Activated CD4-positive, CD25-positive, alpha-beta regulatory T cell (primary cell): ENCODE data around the gene AGPAT4.

Source experiments
- DNase-seq, 4 experiments: peaks; one replicate each; lab custom pipeline; 2025; lab: John Stamatoyannopoulos, UW

The AGPAT4 gene

DNA sequence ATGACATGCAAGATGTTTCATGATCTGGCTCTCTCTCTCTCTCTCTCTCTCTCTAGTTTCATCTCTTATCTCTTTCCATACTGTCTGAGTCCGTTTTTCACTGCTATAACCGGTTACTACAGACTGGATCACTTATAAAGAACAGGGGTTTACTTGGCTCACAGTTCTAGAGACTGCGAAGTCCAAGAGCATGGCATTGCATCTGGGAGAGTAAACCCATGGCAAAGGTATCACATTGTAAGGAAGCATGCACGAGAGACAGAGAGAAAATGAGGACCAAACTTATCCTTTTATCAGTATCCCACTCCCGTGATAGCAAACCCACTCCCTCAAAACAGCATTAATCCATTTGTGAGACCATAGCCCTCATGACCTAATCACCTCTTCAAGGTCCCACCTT is 7.2 kb upstream of the AGPAT4 start:
- DNase-seq = no peak

DNA sequence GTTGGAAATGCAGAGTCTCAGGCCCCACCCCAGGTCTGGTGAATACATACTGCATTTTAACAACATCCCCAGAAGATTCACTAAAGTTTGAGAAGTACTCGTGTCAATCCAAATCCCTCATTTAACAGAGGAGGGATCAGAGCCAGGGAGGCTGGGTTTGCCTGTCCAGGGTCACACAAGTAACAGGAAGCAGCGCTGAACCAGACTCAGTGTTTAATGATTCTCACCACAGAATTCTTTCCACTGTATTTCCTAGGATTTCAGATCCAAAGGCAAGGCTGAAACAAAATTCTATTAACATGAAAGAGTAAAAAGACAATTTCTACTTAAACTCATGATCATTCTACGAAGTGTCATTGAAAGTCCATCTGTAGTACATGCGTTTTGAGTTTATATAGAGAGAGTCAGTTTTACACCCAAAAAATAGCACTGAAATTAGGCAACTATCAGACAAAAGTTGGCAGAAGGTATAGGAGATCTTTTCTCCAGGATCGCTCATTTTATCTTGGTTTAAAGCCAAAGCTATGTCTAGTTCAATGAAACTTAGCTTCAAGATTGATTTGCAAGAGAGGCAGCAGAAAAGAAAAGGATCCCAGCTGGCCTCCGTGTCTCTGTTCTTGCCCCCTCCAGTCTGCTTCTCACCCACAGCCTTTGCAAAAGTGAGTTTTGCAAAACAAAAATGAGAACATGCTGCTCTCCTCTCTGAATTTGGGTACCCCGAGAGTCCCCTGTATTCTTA is 6.0 kb upstream of the AGPAT4 start:
- DNase-seq = no peak

DNA sequence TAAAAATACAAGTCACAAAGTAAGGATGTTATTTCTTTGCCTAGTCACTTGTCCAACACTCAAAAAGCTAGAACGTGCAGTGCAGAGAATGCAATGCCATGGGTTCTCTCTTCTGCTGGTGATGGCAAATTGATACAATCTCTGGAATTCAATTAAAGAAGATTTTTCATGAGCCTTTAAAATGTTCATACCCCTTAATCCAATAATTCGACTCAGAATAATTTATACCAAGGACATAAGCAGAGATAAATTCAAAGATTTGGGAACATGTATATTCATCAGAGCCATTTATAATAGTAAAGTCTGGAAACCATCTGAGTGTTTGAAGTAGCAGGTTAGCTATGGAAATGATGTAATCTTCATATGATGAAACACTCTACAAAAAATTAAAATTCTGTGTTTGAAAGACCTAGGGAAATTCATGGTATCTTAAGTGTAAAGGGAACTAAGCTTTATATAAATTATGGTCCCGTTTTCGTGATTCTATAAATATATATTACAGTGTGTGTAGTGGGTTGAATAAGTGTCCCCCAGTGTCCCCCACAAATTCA is 2.8 kb upstream of the AGPAT4 start:
- DNase-seq = no peak

DNA sequence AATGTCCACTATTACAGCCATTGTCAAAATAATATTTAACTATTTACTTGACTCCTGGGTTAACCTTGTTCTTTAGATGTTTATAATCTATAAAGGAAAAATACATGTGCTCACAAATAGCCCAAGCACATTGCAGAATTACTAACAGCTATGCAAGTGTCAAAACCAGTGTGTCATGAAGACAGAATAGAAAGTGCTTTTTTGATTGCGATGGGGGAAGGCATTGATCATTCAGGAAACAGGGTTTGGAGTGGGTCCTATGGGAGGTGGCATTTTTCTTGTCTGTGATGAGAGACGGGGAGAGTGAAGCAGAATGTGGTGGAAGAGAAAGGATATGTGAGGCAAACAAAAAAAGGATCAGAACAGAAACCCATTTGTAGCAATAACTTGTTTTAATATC is 1.0 kb upstream of the AGPAT4 start:
- DNase-seq = no peak

DNA sequence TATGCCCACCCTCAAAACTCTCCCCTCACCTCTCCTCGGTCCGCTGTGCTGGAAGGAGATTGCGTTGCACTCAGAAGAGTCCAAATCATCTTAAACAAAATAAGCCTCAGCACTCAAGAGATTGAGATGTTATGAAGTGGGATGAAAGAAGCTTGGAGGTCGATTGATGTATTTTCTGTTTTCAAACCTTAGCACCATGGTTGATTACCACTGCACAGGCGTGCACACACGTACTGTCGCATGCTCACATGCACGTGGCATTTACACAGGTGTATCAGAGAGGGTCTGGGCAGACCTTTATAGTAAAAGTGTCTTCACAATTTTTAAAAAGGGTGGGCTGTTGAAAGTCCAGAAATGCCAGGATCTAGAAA is 612 bp upstream of the AGPAT4 start:
- DNase-seq = no peak

DNA sequence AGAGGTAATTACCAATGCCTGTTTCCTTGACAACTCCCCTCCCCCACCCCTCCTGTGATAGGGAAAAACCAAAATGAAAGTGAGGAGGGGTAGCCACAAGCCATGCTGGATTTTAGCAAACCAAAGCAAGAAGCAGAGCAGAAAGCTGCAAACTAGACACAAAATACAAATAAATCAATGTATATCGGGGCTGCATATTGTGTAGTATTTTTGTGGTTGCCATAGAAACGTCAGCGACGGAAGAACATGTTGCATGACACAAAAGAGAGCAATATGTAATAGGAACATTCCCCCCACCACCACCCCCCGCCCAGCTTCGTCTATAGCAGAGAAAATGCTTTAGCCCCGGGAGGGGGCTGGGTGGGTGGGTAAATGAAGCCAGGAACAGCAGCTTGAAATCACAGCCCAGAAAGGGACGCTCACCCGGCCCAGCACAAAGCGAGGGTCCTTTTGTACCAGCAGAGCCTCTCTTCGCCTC is 548 bp downstream of the AGPAT4 start:
- DNase-seq = peak in 2 of 4 experiments; percentile 7 to 31

DNA sequence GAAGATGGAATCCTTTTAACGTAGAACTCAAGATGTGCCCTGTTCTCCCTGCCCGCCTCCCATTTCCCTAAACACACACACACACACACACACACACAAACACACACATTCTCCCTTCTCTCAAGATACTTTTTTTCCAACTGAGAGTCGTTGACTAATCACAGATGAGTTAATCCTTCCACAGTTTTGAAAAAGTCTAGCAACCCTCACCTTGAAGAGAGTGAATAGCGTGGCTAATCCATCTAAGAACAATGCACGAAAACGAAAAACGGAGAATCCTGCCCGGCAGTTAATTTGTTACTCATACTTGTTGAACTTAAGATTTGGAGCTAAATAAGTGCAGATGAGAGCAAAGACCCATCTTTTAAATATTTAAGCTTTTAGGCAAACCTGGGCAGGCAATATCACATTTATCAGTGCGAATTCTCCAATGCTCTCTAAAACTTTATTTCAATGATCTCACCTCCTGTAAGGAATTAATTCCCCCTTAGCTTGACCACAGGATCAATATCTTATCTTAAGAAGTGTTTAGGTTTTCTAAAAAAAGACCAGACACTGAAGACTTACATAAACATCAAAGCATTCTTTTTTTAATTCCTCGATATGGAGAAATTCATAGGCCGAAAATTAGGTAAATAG is 1.1 kb downstream of the AGPAT4 start:
- DNase-seq = no peak

DNA sequence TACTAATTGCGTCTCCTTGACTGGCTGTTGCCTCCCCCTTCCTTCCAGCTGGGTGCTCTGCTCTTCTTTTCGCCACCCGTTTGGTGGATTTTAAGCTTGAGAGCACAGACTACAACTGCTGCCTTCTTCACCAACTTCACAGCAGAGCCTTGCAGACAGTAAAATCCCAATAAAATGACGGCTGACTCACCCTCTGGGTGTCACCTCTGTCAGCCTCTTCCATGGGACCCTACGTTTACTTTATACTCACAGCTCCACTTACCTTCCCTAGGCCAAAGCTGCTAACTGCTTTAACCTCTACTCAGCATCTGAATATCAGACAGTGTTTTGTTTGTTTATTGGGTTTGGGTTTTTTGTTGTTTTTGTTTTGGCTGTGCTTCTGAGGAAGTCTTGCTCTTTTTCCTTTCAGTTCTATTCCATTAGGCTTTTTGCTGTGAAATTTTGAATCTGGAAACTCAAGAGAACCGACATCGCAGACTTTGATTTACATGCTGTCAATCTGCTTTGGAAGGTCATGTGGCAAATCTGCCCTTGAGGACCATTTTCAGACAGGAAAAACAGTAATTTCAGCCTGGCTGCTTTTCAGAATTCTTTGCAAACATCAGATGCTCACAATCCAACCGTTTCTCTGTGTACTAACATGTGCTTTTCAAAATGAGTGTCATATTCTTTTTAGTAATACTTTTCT is 2.4 kb downstream of the AGPAT4 start:
- DNase-seq = no peak

DNA sequence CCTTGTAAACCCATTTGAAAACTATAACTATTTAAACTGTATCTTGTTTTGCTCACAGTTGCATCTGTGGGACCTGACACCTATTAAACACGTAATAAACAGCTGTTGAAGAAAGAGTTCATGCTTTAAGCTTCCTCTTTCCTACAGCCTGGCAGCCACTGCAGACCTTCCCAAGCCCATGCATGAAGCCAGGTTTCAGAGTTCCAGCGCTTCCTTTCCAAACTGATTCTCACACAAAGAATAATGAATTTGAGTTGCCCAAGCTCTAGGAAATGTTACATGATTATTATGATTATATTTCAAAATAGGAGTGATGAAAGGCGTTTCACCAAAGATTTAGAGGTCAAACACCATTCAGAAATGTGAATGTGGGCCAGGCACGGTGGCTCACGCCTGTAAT is 3.7 kb downstream of the AGPAT4 start:
- DNase-seq = no peak

DNA sequence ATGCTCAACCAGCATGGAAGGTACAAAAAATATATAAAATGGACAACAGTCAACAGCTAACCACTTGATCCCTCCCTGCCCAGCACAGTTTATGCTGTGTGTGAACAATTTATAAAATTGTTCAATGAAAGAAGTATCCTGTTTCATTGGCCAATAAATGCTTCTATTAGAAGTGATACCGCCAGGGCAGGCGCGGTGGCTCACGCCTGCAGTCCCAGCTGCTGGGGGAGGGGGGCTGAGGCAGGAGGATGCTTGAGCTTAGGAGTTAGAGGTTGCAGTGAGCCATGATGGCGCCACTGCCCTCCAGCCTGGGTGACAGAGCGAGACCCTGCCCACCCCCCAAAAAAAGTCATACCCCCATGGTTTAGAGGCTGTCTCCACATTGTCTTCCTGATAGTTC is 4.6 kb downstream of the AGPAT4 start:
- no peak for DNase-seq

DNA sequence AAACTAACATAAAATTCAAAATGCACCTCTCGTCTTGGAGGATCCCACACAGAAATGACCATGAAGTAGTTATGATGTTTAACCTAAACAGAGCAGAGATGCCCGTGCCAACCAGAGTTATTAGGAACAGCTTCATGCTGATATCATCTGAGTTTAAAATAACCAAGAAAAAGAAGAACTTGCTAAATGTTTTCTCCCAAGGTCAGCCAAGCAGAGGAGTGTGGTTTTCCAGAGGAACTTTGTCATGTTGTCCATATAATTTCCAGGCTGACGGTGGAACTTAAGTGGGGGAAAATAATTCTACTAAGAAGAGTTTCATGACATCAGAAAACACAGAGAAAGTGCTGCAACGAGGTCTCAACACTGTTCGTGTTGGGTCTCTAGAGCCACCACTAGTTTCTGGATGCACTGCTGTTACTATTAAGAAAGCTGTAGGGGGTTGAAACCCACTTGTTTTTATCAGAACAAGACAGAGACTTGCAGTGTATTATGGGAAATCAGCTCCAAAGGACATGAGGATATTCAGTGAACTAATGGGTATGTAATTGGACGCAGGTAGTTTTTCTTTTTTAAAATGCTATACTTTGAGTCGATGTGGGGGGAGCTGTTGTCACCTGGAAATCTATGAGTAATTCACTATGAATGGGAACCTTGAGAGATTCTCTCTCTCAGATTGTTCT is 5.2 kb downstream of the AGPAT4 start:
- no peak for DNase-seq

DNA sequence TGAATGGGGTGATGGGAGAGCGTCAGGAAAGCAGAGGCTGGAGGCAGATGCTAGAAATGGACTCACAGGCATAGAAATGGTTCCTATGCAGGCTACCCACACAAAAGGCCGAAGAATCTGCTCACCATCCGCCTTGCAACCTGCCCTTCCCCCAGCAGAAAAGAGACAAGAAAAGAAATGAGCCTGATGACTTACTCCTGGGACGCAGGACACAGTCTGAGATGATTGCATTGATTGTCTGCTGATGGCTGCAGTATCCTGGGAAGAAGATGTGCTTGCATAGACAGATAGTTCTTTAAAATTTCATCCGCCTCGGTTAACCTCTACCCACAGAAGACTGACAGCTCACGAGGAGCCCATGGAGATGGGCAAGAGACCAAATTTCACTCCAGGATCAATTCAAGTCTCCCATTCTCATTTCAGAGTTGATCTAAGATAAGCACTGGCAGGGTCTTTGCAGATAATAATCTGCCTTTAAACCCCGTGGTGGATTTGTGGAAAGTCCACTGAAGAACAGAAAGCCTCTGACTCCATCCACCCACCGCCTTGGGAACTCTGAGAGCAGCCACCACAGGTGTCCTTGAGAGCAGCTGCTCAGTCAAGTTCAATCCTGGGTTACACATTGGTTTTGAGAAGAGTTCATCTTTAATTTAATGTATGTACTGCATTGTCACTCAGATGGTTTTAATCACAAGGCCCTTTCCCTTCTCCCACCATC is 7.2 kb downstream of the AGPAT4 start:
- DNase-seq = no peak

DNA sequence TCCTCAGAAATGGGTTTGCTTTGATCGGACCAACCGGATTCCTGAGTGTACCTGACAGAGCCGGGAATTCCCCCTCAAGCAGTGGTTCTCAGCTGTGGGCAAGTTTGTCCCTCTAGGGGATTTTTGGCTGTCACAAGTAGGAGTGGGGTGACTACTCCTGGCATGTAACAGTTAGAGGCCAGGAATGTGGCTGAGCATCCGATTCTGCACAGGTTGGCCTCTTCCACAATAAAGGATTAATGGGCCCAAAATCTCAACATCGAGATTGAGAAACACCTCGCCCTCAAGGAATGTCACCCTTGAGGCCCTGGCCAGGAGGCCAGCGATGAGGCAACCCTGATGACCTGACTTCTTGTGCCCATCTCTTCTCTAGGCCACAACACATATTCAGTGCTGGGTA is 7.9 kb downstream of the AGPAT4 start:
- DNase-seq = no peak

DNA sequence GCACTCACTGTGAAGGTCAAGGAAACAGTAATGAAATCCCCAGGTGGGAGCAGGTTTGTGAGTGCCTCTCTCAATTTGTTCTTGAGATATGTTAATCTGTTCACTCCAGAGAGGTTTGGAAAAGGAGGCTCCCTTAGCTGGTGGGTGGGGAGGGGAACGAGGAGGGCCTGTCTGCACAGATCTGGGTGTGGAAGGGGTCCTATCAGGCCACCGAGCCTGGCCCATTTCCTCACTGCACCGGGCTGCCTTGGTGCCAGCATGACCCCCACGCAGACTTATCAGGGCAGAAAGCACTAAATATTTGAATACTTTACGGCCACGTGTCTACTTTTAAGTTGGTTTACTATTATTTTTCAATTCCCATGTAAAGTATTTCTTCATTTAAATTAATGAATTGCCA is 8.3 kb downstream of the AGPAT4 start:
- DNase-seq = no peak

DNA sequence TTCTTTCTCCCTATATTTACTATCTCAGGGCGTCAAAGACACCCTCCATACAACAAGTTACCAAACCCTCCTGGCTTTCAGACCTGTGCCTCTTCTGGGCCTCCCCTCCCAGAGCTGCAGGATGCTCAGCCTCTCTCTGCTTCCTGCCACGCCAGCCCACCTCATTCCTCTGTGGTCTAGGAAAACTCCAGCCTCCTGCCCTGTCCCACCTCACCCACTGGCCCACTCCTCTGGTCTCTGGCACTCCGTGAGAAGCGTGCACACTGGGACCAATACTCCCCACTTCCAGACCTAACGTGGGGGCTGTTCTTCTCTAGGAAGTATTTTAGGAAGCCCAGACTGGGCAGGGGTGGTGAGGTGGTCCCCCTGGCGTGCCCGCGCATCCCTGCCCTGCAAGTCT is 9.7 kb downstream of the AGPAT4 start:
- DNase-seq = no peak

DNA sequence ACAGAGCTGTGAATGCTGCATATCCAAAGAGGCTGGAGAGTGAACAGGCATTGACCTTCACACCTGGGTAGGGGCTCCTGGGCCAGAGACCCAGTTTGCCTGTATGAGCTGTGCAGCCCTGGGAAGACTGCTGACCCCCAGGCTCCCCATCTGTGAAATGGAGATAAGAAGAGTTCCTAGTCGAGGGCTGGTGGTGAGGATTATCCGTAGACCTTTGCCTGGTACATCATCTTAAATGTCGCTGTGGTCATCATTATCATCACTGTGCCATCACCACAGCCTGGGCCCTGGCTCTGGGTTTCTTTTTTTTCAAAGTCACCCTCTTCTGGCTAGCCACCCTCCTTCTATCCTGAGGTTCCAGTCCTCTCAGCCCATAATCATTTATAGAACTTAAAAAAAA is 12.0 kb downstream of the AGPAT4 start:
- no peak for DNase-seq

DNA sequence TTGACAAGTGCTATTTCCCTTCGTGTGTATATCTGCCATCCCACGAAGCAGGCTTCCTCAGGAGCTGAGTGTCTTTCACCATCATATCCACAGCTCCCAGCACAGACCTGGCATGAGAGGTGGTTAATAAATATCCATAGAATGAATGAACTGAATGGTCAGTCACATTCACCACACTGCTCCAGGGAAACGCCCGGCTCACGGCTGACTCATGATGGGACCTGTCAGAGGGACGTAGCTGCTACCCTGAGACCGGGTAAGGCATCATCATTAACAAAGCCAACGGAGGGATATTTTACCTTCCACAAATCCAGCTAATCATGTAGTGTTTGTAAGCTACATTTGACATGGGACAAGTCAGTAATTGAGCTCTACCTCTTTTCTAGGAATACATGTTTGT is 12.5 kb downstream of the AGPAT4 start:
- DNase-seq = no peak

DNA sequence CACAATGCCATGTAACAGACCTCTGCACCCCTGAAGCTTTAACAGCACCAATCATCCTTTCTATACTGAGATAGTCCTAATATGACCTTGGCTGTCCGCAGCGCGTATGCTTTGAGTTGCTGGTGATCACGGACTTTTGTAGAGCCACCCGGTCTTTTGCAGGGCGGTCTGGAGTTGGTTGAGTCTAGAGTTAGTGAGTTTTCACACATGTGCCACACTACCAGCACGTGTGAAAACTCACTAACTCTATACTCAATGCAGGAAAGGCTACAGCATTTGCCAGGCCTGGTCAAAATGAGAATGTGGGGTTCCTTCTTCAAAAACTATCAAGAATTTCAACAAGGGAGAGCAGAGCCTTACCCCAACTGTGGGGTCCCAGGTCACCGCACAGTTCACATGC is 14.6 kb downstream of the AGPAT4 start:
- DNase-seq = no peak

DNA sequence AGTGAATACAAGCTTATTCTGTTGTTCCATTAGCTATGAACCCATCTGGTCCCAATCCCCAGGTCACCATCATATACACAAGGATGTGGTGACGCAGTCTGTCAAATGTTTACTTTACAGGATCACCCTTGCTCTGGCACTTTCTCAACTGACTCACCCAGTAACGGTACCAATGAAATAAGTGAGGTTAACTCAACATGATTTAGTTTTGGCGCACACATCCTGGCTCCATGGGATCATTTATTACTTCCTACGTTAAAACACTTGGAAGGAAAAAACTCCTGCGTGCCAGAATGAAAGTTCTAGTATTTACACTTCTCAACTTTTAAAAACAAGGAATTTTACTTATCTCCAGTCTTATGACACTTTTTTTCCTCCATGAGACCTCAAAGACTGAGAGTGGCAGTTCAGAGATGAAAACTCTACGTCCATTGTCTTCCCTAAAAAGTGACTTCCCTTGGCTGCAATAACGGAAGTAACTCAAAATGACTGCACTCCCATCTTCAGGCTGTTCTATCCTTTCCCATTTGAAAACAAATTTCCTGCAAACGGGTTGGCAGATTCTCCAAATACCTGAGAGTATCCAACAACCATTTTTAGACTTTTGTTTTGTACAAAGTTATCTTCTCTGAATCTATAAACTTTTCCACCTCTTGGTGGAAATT is 15.9 kb downstream of the AGPAT4 start:
- DNase-seq = no peak

DNA sequence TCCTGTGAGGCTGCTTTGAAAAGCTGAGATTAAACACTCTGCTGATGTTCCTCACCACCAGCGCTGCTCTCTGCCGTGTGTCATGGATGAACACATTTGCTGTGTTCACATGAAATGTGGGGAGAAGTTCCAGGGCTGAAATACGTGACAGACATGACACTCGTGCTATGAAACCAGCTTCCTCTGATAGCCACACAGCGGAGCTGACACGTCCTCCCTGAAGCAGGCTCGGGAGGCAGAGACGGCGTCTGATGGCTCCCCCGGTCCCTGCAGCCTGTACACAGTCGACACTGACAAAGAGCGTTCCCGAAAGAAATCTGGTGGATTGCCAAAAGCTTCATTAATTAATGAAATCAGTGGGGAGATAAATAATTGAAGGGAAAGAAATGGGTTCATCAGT is 17.5 kb downstream of the AGPAT4 start:
- no peak for DNase-seq

DNA sequence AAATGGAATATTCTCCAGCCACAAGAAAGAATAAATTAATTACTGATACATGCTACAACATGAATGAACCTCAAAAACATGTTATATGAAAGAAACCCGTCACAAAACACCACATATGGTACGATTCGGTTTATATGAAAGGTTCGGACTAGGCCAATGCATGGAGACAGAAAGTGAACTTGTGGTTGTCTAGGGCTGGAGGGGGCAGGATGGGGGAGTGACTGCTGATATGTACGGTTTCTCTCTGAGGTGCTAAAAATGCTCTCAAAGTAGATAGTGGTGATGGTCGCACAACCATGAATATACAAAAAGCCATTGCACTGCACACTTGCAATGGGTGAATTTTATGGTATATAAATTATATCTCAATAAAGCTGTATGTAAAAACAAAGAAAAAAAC is 18.3 kb downstream of the AGPAT4 start:
- DNase-seq = no peak
